ENCODE measurements around the gene GRM8.
"Not testable (repeated sequence)": the region's sequence is repeated elsewhere in the genome, so short reads cannot be mapped to it uniquely, and the experiment has no call there.

The GRM8 gene

DNA sequence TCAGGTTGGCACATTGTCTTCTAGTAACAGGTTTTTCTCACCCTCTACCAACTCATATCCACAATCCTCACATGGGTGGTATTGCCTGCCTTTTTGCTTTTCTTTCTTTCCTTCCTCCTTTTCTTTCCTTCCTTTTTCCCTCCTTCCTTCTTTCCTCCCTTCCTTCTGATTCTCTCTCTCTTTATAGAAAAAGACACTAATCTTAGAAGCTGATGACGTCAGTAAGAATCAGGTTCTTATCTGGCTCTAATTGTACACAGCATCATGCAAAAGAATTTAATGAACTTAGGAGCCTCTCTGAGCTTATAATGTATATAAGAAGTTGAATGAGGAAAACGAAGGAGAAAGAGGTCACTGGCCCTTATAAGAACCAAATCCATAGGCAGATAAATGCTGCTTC is 328.3 kb downstream of the GRM8 start:
- DNase-seq (ENCODE audit: low read depth in 2 of 2), result no peak

DNA sequence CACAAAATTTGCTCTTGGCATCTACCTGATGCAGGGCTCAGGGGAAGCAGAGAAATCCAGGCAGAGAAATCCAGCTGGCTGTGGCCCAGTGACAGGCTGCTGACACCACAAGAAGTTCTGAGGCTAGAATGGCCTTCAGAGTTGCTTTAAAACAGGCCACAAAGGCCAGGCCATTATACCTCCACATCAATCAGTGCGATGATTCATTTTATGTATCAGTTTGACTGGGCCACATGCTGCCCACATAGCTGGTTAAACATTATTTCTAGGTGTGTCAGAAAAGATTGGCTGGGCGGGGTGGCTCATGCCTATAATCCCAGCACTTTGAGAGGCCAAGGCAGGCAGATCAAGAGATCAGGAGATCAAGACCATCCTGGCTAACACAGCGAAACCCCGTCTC is 341.1 kb downstream of the GRM8 start:
- not testable (repeated sequence) for DNase-seq (ENCODE audit: low read depth in 2 of 2)

DNA sequence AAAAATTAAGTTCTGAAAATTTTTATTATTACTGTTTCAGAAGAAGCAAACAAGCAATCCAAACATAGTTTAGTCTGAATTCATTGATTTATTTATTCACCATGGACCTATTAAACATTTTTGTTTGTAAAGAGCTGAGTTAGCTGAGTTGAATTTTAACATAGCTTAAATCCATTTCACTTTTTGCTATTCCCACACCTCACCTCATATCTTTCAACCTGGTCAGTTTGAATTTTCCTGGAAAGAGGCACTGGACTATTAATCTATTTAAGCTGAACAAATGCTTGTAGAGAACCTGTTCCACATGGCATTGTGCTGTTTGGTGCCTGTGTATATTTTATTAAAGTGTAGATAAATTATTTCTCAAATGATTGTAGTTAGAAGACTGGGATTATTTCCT is 344.2 kb downstream of the GRM8 start:
- not testable (repeated sequence) for DNase-seq (ENCODE audit: low read depth in 2 of 2)

DNA sequence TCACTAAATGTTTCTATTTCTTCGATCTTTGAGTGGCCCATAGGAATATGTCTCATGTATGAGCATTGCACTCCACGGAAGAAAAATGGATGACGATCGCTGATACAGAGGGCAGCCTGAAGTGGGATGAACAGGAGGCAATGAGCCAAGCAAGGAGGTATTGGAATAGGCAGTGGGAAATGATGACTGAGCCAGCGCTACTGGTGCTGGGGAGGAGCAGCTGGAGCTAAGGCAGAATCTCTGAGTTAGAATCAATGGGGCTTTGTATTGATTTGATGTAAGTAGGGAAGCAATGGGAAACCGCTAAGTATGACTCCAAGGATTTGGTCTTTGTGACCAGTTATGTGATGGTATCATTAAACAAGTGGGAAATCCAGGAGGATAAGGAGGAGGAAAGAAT is 345.1 kb downstream of the GRM8 start:
- not testable (repeated sequence) for DNase-seq (ENCODE audit: low read depth in 2 of 2)

DNA sequence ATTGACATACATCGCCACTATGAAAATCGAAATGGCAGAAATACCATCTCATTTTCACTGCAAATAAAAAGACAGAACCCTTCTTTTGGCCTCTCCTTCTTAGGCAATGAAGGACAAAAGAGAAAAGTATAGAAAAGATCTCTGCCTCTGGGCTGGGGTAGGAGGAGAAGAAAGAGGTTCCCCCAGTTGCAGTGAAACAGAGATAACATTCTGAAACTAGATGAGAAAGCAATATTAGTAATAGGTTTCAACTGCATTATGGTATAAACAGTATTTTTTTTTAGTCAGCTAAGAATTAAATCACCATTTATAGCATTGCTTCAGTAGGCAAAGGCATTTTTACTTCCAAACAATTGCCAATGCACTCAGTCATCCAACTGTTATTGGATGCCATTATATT is 347.5 kb downstream of the GRM8 start:
- not testable (repeated sequence) for DNase-seq (ENCODE audit: low read depth in 2 of 2)

DNA sequence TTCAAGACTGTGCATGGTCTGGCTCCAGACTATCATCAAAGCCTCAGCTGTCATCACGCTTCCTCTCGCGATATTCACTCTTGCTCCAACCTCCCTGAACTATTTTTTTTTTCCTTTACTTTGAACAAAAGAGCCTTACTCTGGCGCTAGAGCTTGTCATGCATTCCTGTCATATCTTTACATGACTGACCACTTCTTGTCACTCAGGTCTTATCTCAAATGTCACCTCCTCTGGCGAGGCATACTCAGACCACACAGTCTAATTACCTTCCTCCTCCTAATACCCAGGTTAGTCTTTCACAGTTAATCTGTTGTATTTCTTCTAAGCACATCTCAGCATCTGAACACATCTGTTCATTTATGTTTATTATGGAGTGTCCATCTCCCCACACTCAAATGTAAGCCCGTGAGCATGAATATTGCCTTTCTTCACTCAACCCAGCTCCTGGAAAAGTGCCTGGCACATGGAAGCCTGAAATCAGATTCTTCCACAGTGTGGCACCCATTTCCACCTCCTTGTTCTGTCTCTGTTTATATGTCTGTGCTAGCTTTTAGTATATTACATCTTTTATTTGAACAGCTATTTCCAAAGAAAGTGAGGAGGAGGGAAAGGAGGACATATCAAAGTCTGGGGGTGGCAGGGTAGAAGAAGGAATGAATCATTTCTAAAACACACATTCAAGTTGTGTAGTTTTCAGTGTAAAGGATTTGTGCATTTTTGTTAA is 351.5 kb downstream of the GRM8 start:
- not testable (repeated sequence) for DNase-seq (ENCODE audit: low read depth in 2 of 2)

DNA sequence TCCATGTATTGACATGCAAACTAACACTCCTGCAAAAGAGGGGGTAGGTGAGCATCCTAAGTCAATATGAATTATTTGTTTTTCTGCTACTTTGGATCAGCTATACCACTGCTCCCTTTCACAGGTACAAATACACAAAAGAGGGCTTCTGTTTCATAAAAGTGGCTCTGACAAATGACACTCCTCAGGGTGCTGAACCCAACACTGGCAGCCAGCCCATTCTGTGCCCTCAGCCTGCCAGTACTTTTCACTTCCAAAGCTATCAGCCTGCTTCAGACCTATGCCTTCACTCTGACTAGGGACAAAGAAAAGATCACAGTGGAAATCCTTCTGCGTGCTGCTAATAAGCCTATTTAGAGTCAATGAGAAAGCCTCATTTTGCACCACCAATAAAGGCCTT is 364.8 kb downstream of the GRM8 start:
- DNase-seq (ENCODE audit: low read depth in 2 of 2), result not testable (repeated sequence)

DNA sequence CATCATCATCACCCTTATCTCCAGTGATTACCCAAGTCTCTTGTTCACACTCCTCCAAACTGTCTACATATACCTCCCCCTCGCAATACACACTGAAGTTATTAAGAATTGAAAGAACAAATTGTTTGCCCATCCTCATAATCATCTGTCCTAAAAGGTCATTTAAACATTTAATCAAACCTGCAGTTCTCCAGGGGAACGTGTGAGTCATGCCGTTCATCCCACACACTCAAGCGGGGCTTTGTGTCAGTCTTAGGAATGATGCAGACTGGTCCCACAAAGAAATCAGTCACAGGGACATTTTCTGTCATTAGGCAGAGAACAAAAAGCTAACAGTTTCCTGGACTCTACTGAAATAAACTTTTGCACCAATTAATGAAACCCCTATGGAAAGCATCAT is 365.2 kb downstream of the GRM8 start:
- DNase-seq (ENCODE audit: low read depth in 2 of 2), result not testable (repeated sequence)

DNA sequence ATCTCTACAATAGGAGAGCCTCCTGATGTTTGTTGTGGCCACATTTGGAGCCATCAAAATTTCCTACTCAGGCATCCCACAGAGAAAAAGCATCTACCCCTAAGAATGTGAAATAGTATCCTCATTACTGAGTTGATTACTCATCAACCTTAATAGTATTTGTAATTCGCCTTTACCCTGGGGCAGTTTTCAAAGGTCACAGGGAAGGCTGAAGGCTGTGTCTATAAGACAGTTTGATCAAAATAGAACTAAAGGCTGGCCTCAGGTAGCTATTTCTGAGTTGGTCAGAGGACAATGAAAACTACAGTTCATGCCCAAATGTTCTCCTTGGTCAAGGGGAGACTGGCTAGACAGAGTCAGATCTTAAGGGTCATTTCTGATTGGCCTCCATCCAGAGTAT is 370.0 kb downstream of the GRM8 start:
- DNase-seq (ENCODE audit: low read depth in 2 of 2), result not testable (repeated sequence)

DNA sequence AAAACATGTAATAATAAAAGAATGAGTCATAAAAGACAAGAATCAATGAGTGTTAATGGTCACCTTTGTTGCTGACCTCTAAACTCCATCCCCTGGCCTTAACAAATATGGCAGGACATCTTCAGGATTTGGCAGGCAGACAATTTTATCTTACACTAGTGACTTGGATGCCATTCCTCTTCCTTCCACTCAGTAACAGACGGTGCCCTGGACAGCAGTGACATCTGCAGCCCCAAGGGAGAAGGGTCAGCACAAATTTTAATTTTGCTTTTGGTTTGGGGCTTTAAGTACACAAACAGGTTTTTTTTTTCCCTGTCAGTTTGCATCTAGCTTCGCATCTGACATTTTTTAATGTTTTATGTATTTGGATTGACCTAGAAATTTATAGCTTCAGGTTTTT is 370.8 kb downstream of the GRM8 start:
- not testable (repeated sequence) for DNase-seq (ENCODE audit: low read depth in 2 of 2)

DNA sequence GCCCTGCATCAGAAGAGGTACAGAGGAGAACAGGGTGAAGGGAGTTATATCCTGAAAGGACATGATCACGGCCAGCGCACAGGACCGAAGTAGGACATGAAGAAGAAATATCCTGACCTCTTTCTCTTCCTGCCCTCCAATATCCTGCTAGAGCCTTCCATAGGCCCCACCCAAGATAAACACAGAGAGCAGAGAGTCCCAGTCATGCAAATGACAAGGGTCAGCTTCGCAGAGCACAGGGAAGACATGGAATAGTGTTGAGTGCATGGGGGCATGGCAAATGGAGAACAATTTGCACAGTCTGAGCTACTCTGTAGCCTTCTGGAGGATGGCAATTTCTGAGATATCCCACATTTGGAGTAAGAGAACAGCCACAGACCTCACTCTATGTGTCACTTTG is 371.4 kb downstream of the GRM8 start:
- DNase-seq (ENCODE audit: low read depth in 2 of 2), result no peak

DNA sequence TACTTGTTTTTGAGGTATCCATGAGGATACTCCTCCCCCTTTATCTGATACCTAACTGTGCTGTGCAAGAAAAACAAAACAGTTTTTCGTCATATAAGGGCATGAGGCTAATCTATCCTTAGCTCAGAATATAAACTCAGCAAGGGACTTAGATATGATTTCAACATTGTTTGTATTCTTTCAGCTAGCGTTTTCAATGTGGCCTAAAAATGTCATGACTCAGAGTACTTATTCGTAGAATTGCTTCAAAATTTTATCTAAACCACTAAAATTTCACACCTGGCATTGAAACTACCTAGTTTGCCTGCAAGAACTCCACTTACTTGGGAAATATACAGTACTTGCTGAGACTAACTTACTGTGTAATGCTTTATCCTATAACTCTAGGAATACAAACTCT is 376.2 kb downstream of the GRM8 start:
- DNase-seq (ENCODE audit: low read depth in 2 of 2), result not testable (repeated sequence)

DNA sequence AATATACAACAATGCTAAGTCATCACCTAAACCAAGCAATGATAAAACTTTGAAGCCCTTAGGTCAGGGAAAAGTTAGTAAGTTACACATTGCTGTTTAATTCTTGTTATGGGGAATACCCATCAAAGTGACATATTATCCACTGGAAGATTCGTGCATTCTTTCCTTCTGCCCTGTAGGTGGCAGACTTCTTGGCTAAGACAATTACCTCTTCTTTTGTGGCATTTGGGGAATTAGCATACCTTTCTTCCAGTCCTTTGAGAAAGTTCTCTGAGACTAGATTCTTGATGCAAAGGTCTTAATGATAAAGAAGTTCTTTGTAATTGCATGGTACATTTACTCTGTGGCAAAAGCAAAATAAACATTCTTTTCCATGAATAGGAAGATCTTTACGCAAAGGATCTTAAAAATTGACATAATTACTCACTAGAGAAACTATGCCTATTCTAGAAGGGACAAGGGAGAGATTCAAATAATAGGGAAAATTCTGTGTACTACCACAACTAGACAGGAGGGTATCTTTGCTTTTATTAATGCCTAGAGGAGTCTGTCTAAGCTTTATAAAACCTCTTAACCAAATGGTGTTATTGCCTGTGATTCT is 395.9 kb downstream of the GRM8 start:
- no peak for DNase-seq (ENCODE audit: low read depth in 2 of 2)

DNA sequence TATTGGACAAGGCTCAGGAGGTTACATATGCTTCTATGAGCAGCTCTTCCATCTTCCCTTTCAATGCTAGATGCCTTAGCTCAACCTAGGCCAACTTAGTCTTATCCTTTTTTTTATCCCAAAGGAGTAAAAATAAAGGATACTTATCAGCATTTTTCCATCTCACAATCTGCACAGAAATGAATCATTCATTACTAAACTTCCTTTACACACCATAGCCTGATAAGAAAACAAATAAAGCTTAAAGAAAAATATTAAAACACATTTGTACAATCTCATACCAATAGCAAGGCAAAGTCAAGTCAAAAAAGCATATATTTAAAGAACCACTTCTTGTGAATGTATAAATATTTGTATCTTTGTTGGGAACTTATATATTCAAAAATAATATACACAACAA is 407.4 kb downstream of the GRM8 start:
- DNase-seq (ENCODE audit: low read depth in 2 of 2), result no peak

DNA sequence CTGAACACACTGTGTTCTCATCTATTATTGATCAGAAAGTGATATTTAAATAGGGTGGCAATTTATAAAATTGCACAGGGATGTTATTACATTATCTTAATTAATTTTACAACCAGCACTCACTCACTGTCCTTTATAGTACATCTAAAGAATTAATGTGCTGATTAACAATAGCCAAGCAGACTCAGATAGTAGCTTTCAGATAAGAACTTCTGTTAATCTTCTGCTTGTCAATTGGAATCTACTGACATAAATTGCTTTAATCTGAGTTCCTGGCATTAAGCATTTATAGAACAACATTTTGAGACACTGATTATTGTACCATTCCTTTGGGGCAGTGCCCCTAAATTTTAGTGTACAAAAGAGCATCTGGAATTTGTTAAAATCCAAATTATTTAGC is 408.9 kb downstream of the GRM8 start:
- no peak for DNase-seq (ENCODE audit: low read depth in 2 of 2)

DNA sequence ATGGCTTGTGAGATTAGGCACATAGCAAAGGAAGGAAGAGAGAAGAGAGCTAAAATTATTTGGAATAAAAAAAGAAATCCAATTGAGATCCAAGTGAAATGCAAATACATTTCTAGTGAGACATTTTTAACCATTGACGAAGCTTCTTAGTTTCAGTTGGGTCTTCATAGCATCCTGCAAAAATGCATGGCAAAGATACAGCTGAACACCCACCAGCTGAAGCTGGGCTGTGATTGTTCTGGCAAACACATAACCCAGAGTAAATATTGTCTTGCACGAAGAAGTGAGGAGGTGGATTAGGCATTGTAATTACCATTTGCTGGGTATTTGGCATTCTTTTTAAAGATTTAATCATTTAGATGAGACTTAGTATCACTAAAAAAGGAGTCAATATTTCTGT is 409.4 kb downstream of the GRM8 start:
- DNase-seq (ENCODE audit: low read depth in 2 of 2), result no peak

DNA sequence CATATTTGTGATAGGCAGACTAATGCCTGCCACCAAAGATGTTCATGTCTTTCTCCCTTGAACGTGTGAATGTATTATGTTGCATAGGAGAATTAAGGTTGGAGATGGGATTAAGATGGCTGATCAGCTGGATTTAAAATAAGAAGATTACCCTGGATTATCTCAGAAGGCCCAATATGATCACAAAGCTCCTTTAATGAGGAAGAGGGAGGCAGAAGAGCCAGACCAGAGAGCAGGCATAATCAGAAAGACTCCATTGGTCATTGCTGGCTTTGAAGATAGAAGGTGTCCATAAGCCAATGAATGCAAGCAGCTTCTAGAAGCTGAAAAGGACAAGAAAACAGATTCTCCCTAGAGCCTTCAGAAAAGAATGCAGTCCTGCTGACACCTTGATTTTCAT is 410.3 kb downstream of the GRM8 start:
- DNase-seq (ENCODE audit: low read depth in 2 of 2), result no peak

DNA sequence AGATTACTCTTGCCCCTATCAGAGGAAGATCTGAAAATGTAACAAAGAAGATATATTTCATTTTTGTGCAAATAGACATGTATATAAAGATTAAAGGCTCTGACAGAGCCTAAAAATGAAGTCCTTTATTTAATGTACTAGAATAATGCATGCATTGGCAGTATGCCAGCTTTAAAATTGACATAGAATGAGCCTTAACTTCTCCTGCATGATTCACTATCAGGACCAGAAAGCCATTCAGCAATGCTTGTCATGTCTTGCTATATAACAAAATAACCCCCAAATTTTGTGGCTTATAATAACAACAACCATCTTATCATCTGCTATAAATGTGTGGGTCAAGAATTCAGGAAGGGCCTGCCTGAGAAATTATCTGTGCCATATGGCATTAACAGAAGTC is 411.9 kb downstream of the GRM8 start:
- no peak for DNase-seq (ENCODE audit: low read depth in 2 of 2)

DNA sequence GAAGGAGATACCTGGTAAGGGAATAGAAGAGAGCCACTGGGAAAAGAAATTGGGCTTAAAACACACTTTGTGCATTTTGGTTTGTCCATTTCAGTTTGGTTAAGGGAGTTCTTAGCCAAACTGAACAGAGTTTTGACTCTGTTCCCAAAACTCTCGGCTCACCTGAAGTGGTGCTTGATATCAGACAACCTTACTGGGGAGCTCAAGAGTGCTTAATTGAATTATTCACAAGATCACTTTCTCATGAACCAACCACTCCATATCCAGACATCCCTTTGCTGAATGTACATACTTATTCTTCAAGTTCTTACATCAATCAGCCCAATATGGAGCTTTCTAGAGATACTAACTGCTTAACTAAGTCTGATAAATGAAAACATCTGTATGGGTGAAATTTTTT is 413.1 kb downstream of the GRM8 start:
- no peak for DNase-seq (ENCODE audit: low read depth in 2 of 2)

DNA sequence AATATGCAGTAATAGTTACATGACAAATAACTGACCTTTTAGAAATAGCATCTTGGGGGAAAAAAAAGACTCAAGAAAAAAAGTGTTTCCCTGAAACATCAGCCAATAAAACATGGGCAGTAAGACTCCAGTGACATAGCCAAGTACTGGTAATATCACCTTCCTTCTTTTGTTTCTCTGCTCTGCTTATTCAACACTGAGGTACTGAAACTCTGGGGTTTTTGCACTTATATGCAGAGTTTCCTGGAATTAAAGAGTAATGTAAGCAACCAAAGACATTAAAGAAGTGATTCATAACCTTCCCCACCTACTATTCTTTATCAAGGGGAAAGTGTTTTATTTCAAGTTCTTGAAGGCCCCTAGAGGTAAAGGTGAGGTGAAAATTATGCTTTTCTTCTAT is 414.5 kb downstream of the GRM8 start:
- DNase-seq (ENCODE audit: low read depth in 2 of 2), result no peak

DNA sequence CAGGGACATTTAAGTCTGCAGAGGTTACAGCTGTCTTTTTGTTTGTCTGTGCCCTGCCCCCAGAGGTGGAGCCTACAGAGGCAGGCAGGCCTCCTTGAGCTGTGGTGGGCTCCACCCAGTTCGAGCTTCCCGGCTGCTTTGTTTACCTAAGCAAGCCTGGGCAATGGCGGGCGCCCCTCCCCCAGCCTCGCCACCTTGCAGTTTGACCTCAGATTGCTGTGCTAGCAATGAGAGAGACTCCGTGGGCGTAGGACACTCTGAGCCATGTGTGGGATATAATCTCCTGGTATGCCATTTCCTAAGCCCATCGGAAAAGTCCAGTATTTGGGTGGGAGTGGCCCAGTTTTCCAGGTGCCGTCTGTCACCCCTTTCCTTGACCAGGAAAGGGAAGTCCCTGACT is 421.5 kb downstream of the GRM8 start:
- DNase-seq (ENCODE audit: low read depth in 2 of 2), result not testable (repeated sequence)

DNA sequence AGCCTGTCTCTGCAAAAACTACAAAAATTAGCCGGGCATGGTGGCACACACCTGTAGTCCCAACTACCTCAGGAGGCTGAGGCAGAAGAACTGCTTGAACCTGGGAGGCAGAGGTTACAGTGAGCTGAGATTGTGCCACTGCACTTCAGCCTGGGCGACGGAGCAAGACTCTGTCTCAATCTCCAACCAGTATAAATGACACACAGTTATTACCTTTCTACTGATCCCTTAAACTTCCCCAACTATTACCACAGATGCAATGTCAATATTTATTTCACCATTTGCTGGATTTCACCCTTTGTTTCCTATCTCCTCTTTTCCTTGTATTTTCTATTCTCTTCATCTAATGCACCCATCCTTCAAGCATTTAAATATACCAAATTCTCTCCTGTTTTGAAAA is 431.8 kb downstream of the GRM8 start:
- no peak for DNase-seq (ENCODE audit: low read depth in 2 of 2)

DNA sequence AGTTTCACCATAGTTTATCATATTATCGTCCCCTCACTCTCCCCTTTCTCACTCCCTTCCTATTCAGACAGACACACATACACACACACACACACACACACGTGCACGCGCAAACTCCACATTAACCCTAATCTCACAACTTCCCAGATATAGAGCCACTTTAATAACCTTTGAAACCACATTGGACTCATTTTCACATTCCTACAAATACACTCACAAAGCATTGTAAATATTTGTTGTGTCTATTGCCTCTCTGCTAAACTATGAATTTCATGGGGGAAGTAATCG is 433.6 kb downstream of the GRM8 start:
- no peak for DNase-seq (ENCODE audit: low read depth in 2 of 2)

All from stimulated activated CD8-positive, alpha-beta memory T cell treated with anti-CD3 and anti-CD28 coated beads, Interleukin-7, amount 100 ng/mL, for 1 hour (primary cell).